Cardiac fibroblast (primary cell): Measurements from ENCODE around the gene PTCSC3.

Experiments
- DNase-seq, 2 donors: peaks; one replicate each; pipeline versions ENCODE4 v3.0.0 to v3.0.0-alpha.2; 2010; ENCODE audit warnings: low read depth in 2 of 2
- H3K4me3 ChIP-seq, 2 donors: replicated peaks in 1 of 2; 1 replicate in 1 of 2; 2 replicates in 1 of 2; pipeline ENCODE4 v1.5.1; 2011; ENCODE audit warnings: low read depth in 2 of 2, low read length in 2 of 2, mild to moderate bottlenecking in 2 of 2, moderate library complexity in 1 of 2
- TF ChIP-seq, protein P1 (sequence below): IDR thresholded peaks from one replicate; pipeline ENCODE4 v1.5.1; 2011; ENCODE audit warnings: low read depth, mild to moderate bottlenecking, low read length, inconsistent platforms

The PTCSC3 gene

GRCh38 chr14:36176524-36176923 lies at the start of gene PTCSC3:
Gene PTCSC3, minus strand, starts transcription at chr14:36176722.
- TF ChIP-seq, protein P1, sequence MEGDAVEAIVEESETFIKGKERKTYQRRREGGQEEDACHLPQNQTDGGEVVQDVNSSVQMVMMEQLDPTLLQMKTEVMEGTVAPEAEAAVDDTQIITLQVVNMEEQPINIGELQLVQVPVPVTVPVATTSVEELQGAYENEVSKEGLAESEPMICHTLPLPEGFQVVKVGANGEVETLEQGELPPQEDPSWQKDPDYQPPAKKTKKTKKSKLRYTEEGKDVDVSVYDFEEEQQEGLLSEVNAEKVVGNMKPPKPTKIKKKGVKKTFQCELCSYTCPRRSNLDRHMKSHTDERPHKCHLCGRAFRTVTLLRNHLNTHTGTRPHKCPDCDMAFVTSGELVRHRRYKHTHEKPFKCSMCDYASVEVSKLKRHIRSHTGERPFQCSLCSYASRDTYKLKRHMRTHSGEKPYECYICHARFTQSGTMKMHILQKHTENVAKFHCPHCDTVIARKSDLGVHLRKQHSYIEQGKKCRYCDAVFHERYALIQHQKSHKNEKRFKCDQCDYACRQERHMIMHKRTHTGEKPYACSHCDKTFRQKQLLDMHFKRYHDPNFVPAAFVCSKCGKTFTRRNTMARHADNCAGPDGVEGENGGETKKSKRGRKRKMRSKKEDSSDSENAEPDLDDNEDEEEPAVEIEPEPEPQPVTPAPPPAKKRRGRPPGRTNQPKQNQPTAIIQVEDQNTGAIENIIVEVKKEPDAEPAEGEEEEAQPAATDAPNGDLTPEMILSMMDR, result no peak
- no peak for DNase-seq
- no peak within 1 kb of the TSS for H3K4me3 ChIP-seq

DNA sequence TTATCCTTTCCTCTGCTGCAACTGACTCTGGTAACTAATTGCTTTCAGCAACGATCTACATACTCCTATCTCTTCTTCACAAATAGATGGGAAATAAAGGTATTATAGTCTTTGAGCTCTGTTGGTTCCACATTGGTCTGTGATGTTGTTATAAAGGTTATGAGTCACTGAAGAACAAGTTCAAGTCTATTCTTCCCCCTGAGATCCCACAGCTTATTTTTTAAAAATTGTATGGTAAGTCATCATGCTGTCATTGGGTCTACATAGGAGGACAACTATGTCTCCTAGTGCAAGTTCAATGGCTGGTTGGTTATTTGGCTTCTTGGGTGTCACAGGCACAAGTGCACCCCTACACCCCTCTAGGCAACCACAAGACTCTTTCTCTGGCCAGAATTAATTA lies 49.6 kb upstream of the PTCSC3 start:
- DNase-seq, result no peak
- TF ChIP-seq, protein P1, result no peak

DNA sequence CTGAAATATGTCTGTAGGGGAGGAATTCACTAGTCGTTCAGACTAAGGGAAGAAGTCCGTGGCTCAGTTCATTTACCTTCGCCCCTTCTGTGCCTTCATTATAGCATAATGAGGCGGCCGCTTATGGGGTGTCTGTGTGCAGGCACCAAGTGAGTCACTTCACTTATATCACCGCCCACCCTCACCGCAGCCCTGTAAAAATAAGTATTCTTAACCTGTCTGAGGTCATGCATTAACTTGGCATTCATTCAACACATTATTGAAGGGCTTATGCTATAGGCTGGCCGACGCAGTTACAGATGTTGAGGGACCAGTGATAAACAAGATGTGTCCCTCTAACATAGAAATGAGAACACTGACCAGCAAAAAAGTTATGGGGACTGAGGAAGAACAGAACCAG lies 47.7 kb upstream of the PTCSC3 start:
- no peak overlapping the region for H3K4me3 ChIP-seq
- TF ChIP-seq, protein P1, result no peak
- no peak for DNase-seq

More for the DNA sequence above, 49.6 kb upstream of the PTCSC3 start:
- H3K4me3 ChIP-seq, result no peak overlapping the region

- TF ChIP-seq, protein P1, result no peak
- no peak for DNase-seq
- H3K4me3 ChIP-seq, result no peak overlapping the region
Measured at GRCh38 chr14:36223558-36223957, 47.0 kb upstream of the PTCSC3 start.

DNA sequence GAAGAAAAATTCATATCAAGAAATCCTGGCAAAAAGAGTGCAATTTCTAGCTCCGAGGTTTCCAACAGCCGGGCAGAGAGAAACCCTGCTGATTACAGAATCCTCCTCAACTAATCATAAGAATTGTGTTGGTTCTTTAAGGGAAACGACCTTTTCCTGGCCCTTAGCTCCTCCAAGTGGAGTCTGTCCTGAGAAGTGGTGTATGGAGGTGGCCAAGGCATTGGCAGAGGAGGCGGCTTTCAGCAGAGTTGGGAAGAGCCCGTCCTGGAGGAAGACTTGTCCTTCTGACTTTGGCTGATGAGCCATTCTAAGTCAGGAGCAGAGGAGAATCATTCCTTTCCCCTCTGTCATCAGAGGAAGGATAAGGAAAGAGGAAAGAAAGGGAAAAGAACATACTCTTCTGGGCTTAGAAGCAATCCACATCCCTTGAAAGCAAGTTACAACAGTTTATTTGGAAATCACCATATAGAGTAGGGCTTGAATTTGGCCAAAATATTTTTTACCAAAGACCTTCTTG lies 46.5 kb upstream of the PTCSC3 start:
- DNase-seq, result no peak
- TF ChIP-seq, protein P1, result no peak
- H3K4me3 ChIP-seq, result no peak overlapping the region

- TF ChIP-seq, protein P1, result no peak
- DNase-seq, result no peak
Measured at GRCh38 chr14:36222337-36222736, 45.8 kb upstream of the PTCSC3 start.

DNA sequence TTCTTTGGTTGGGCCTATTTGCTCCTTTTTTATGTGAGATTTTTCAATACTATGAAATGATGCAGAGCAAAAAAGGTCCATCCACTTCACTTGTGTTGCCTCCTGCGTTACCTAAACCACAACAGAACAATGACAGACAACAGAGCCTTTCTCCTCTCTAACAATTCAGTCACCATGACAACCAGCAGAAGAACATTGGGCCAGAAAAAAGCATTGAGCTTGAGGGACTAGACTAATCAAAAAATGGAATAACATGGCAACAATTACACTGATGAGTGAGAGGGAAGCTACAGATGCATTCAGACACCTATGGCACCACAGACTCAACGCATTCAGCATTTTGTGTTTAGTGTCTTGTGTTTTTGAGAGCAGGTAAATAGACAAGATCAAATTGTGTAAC lies 44.6 kb upstream of the PTCSC3 start:
- TF ChIP-seq, protein P1, result no peak
- no peak for DNase-seq
- H3K4me3 ChIP-seq, result no peak overlapping the region

More at GRCh38 chr14:36222337-36222736, 45.8 kb upstream of the PTCSC3 start:
- no peak overlapping the region for H3K4me3 ChIP-seq
